Measurements from ENCODE around the gene EHD4.

Gene EHD4

GRCh38 chr15:41858756-41859155 is 113.6 kb downstream of the EHD4 start:
- DNase-seq (ENCODE audit: low read depth), result no peak

- DNase-seq (ENCODE audit: low read depth), result no peak
Observed at GRCh38 chr15:41857316-41857715, 115.0 kb downstream of the EHD4 start.

- DNase-seq (ENCODE audit: low read depth), result no peak
Observed at GRCh38 chr15:41856716-41857115, 115.6 kb downstream of the EHD4 start.

GRCh38 chr15:41856262-41856661 is 116.1 kb downstream of the EHD4 start:
- DNase-seq (ENCODE audit: low read depth), result no peak

- no peak for DNase-seq (ENCODE audit: low read depth)
Observed at GRCh38 chr15:41855261-41855961, 116.9 kb downstream of the EHD4 start.

- DNase-seq (ENCODE audit: low read depth), result no peak
Observed at GRCh38 chr15:41854443-41854842, 117.9 kb downstream of the EHD4 start.

- no peak for DNase-seq (ENCODE audit: low read depth)
Observed at GRCh38 chr15:41853831-41854230, 118.5 kb downstream of the EHD4 start.

GRCh38 chr15:41852736-41853590 is 119.4 kb downstream of the EHD4 start:
- DNase-seq (ENCODE audit: low read depth), result no peak

GRCh38 chr15:41851755-41852370 is 120.5 kb downstream of the EHD4 start:
- no peak for DNase-seq (ENCODE audit: low read depth)

- no peak for DNase-seq (ENCODE audit: low read depth)
Observed at GRCh38 chr15:41851167-41851523, 121.2 kb downstream of the EHD4 start.

GRCh38 chr15:41850482-41851166 is 121.7 kb downstream of the EHD4 start:
- DNase-seq (ENCODE audit: low read depth), result no peak

GRCh38 chr15:41849861-41850260 is 122.5 kb downstream of the EHD4 start:
- no peak for DNase-seq (ENCODE audit: low read depth)

GRCh38 chr15:41849204-41849603 is 123.2 kb downstream of the EHD4 start:
- DNase-seq (ENCODE audit: low read depth), result no peak

GRCh38 chr15:41848631-41849030 is 123.7 kb downstream of the EHD4 start:
- no peak for DNase-seq (ENCODE audit: low read depth)

GRCh38 chr15:41847981-41848380 is 124.4 kb downstream of the EHD4 start:
- DNase-seq (ENCODE audit: low read depth), result no peak

- DNase-seq (ENCODE audit: low read depth), result no peak
Observed at GRCh38 chr15:41847206-41847605, 125.2 kb downstream of the EHD4 start.

All from HS-27A (cell line).